ENCODE measurements around the gene XPC.

DNA sequence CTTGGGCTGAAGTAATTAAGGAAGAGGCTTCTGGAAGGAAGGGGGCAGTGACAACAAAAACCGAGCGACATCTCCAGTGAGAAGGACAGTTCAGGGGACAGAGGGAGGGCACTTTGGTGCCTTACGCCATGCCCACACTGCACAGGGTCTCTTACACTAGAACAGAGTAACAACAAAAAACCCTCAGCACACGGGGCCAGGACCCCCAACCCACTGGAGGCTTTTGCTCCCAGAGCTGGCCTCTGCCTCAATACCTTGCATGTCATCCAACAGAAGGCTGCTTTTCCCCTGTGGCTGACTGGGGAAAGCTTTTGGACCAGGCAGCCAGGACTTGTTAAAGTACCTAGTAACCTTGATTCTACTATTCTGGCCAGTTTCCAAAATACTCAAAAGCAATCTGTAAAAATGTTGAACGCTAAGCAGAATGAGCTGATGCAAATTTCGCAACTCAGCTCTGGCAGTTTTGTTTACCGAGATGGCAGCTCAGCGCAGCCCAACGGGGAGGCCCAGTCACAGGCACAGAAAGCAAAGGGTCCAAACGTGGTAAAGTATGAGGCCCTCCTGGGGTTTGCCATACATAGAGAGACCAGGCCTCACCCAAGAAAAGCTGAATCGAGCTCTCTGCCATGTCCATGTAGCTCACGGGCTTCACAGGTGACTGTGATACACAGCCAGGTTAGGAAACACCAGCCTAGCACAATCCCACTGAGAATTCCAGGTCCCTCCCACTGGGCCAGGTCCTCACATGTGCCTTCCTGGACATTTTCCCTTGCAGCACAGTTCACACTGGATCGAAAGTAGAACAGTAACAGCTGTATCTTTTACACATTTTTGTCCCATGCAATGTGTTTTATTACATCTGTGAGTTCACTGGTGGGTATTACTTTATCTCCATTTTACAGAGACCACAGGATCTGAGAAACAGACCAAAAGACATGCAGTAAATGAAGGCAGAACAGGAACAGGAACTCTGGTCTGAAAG, 59.7 kb downstream of the XPC start:
- TF ChIP-seq, protein P1, sequence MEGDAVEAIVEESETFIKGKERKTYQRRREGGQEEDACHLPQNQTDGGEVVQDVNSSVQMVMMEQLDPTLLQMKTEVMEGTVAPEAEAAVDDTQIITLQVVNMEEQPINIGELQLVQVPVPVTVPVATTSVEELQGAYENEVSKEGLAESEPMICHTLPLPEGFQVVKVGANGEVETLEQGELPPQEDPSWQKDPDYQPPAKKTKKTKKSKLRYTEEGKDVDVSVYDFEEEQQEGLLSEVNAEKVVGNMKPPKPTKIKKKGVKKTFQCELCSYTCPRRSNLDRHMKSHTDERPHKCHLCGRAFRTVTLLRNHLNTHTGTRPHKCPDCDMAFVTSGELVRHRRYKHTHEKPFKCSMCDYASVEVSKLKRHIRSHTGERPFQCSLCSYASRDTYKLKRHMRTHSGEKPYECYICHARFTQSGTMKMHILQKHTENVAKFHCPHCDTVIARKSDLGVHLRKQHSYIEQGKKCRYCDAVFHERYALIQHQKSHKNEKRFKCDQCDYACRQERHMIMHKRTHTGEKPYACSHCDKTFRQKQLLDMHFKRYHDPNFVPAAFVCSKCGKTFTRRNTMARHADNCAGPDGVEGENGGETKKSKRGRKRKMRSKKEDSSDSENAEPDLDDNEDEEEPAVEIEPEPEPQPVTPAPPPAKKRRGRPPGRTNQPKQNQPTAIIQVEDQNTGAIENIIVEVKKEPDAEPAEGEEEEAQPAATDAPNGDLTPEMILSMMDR (IDR thresholded peaks at IDR 0.05; ENCODE audit: insufficient read depth, low read length, poor library complexity, severe bottlenecking): no peak
- TF ChIP-seq EZH2phosphoT487 (conservative IDR thresholded peaks at IDR 0.05; ENCODE audit: low read length): no peak

Data from SU-DHL-6 (cell line).